NB4 (cell line): Measurements from ENCODE around the gene DNAJC13.
A peak's percentile ranks its signal among the peaks of the same experiment; 100 is the strongest.

Experiments used
- DNase-seq: peaks from one replicate; pipeline ENCODE4 v3.0.0; 2010; ENCODE audit warnings: low read depth
- H3K4me3 ChIP-seq: one replicate; pipeline ENCODE4 v1.5.1; 2011; ENCODE audit warnings: mild to moderate bottlenecking, low read depth, low read length, moderate library complexity
- MYC ChIP-seq: IDR thresholded peaks from 2 replicates; pipeline ENCODE4 v1.6.1; 2011; ENCODE audit warnings: low read depth, low read length
- POLR2A ChIP-seq: IDR thresholded peaks from 2 replicates; pipeline ENCODE4 v1.6.1; 2011; ENCODE audit warnings: mild to moderate bottlenecking; ENCODE audit not compliant: insufficient read length; ENCODE audit errors: extremely low read depth
- TF ChIP-seq, protein P1 (sequence below): IDR thresholded peaks from 2 replicates; pipeline ENCODE4 v1.6.1; 2011; ENCODE audit warnings: low read depth, low read length
- TF ChIP-seq, protein P2 (sequence below): IDR thresholded peaks from one replicate; pipeline ENCODE4 v1.5.1; 2012; ENCODE audit warnings: low read depth, low read length

The DNAJC13 gene

DNA sequence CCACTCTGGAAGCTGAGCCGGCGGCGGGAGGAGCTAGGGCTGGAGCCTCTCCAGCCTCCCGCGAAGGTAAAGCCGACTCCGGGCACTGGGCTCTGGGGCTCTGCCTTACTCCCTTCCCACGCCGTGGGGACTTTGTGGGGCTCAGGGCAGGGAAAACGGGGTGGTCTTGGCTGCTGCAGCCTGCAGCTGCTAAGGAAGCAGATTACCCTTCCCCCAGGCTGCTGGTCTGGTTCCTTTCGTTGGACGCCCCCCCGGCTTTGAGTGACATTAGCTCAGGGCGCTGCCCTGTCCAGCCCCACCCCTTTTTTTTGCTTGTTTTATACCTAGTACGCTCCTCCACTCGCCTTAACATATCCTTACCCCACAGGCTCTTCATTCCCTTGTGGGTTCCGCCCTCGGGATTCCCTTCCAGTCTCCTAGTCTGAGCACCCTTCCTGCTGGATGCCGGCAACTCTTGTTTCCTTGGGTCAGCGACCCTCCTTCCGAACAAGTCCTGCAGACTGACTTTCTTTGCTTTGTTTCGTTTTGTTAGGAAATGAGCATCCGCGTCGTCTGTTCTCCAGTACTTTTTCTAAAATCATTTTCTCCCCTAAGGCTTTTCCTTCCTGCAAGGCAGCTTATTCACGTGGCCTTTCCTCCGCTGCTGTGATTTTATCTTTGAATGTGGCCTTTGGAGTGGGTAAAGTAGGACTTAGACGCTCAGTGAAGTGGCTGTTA is 551 bp downstream of the DNAJC13 start:
- peak; percentile 88 for DNase-seq
- TF ChIP-seq, protein P1, sequence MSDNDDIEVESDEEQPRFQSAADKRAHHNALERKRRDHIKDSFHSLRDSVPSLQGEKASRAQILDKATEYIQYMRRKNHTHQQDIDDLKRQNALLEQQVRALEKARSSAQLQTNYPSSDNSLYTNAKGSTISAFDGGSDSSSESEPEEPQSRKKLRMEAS = peak; percentile 53; the same call in 1 of the 2 replicates
- TF ChIP-seq, protein P2, sequence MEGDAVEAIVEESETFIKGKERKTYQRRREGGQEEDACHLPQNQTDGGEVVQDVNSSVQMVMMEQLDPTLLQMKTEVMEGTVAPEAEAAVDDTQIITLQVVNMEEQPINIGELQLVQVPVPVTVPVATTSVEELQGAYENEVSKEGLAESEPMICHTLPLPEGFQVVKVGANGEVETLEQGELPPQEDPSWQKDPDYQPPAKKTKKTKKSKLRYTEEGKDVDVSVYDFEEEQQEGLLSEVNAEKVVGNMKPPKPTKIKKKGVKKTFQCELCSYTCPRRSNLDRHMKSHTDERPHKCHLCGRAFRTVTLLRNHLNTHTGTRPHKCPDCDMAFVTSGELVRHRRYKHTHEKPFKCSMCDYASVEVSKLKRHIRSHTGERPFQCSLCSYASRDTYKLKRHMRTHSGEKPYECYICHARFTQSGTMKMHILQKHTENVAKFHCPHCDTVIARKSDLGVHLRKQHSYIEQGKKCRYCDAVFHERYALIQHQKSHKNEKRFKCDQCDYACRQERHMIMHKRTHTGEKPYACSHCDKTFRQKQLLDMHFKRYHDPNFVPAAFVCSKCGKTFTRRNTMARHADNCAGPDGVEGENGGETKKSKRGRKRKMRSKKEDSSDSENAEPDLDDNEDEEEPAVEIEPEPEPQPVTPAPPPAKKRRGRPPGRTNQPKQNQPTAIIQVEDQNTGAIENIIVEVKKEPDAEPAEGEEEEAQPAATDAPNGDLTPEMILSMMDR = no peak
- TF ChIP-seq MYC = peak; percentile 58; the same call in 1 of the 2 replicates
- peak overlapping the region; percentile 94 for H3K4me3 ChIP-seq

DNA sequence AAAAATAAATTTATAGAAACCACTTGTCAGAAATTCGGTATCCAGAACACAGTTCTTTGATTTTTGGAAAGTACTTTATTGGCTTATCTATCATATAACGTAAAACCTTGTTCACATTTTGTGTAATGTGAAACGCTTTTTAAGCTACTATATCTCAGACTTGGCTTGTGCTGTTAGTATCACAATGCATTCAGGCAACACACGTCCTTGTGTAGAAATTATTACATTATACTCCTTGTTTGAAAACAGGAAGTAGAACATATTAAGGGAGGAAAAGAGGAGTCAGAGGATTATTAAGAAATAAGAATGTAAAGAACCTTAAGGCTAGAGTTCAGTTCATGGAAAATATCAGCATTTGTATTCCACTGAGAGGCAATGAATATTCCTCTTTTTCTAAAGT is 1.6 kb downstream of the DNAJC13 start:
- TF ChIP-seq, protein P2 = no peak
- TF ChIP-seq MYC = no peak
- no peak for TF ChIP-seq POLR2A
- TF ChIP-seq, protein P1 = no peak
- DNase-seq = peak; percentile 57
- H3K4me3 ChIP-seq = peak overlapping the region; percentile 94

DNA sequence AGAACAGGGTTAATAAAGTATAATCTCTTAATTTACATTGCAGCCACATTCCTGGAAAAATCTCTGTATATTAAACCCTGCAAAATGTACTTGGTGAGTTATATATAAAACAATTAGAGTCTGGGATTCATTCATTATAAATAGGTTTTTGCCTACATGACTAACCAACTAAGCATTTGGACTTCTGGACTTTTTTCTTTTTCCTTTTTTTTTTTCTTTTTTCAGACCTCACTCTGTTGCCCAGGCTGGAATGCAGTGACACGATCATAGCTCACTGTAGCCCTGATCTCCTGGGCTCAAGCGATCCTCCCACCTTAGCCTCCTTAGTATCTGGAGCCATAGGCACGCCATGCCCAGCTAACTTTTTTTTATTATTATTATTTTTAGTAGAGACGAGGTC is 4.5 kb downstream of the DNAJC13 start:
- no peak for DNase-seq
- no peak overlapping the region for H3K4me3 ChIP-seq
- TF ChIP-seq, protein P2 = no peak
- TF ChIP-seq POLR2A = no peak
- TF ChIP-seq, protein P1 = no peak
- TF ChIP-seq MYC = no peak

GRCh38 chr3:132422531-132422930 is 5.2 kb downstream of the DNAJC13 start:
- no peak for DNase-seq
- H3K4me3 ChIP-seq = no peak overlapping the region
- TF ChIP-seq, protein P1 = no peak
- TF ChIP-seq, protein P2 = no peak
- TF ChIP-seq POLR2A (no peak), MYC (no peak)

DNA sequence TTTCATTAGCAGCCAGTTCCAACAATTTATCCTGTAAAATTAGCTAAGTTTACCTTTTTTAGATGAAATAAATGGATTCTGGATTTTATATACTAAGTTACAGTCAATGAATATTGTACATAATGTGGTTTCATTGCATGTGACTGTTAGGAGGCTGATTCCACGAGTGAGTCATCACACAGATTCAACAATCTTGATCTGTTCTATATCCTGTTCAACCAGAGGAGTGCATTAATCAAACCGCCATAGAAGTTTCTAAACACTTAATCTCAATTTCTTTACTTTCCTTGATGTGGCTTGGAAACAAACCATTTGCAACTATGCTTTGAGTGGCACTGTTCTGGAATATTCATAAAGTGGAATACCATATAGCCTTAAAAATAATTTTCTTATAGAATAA is 15.3 kb downstream of the DNAJC13 start:
- DNase-seq = peak; percentile 56
- no peak overlapping the region for H3K4me3 ChIP-seq
- no peak for TF ChIP-seq POLR2A
- TF ChIP-seq, protein P1 = no peak
- no peak for TF ChIP-seq MYC
- TF ChIP-seq, protein P2 = no peak

DNA sequence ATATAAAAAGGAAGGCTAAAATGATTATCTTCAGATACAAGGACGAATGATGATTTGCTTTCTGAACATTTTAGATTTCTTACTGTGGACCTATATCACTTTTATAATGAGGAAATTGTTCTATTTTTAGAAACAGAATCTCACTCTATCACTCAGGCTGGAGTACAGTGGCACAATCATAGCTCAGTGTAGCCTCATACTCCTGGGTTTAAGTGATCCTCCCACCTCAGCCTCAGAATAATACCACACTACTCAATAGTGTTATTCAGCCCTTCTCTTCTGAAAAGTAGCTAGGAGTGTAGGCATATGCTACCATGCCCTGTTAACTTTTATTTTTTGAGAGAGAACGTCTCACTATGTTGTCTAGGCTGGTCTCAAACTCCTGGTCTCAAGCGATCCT is 15.8 kb downstream of the DNAJC13 start:
- DNase-seq = no peak
- H3K4me3 ChIP-seq = no peak overlapping the region
- TF ChIP-seq POLR2A = no peak
- TF ChIP-seq, protein P1 = no peak
- no peak for TF ChIP-seq MYC
- TF ChIP-seq, protein P2 = no peak
